A549 (cell line): ENCODE measurements around the gene CMTM1. TPM values are rescaled to one million over a fixed set of nuclear protein-coding genes. Genes with fewer than 3 reads are reported as not detected.

ENCODE experiments used
- ATAC-seq, 2 experiments: fragments of 200-7000 bp in 1 of 2; fragments of >200 bp in 1 of 2; cut with Nextera tagmentation in 1 of 2; cut with Tn5 transposase in 1 of 2; 3 replicates each; pipeline versions ENCODE4 v1.8.0 to v1.9.1; 2018 to 2020; ENCODE audit warnings: mild to moderate bottlenecking in 1 of 2, moderate library complexity in 1 of 2
- CTCF ChIA-PET: fragments of 300-600 bp; sonication (Branson Sonifier 250); formaldehyde crosslinking; extraction: SDS; loops from one replicate; lab custom pipeline; 2021; ENCODE audit warnings: antibody characterized with exemption, inconsistent platforms; lab: Yijun Ruan, JAX
- POLR2A ChIA-PET: fragments of 350-600 bp; formaldehyde crosslinking; extraction: SDS; loops from one replicate; lab custom pipeline; 2021; ENCODE audit warnings: antibody characterized with exemption, inconsistent platforms; lab: Yijun Ruan, JAX
- DNase-seq, 2 experiments: peaks; one replicate each; pipeline versions ENCODE4 v3.0.0 to v3.0.0-alpha.2; 2011 to 2016; ENCODE audit warnings: low read depth in 1 of 2, low spot score in 1 of 2
- FAIRE-seq: peaks from 2 replicates; lab custom pipeline; 2011; peaks lifted over from hg19 to GRCh38; lab: Jason Lieb, UNC
- H3K27ac ChIP-seq, 2 experiments: fragments of >200 bp; sonication (Bioruptor Twin); formaldehyde crosslinking; 3 replicates each; pipeline ENCODE4 v1.5.1; 2016 to 2017
- H3K4me1 ChIP-seq: fragments of >200 bp; sonication (Bioruptor Twin); formaldehyde crosslinking; 3 replicates; pipeline ENCODE4 v1.6.1; 2016
- H3K4me2 ChIP-seq: fragments of >200 bp; sonication (Bioruptor Twin); formaldehyde crosslinking; 3 replicates; pipeline ENCODE4 v1.6.1; 2016
- H3K4me3 ChIP-seq: fragments of >200 bp; sonication (Bioruptor Twin); formaldehyde crosslinking; 3 replicates; pipeline ENCODE4 v1.5.1; 2016
- H3K9me3 ChIP-seq: fragments of >200 bp; sonication (Bioruptor Twin); formaldehyde crosslinking; 3 replicates; pipeline ENCODE4 v1.6.1; 2016
- BHLHE40 ChIP-seq: IDR thresholded peaks from 2 replicates; pipeline ENCODE4 v1.6.1; 2012; ENCODE audit warnings: low read depth, low read length, inconsistent platforms
- CBX8 ChIP-seq: fragments of 200-600 bp; sonication (generic); IDR thresholded peaks from 2 replicates; pipeline ENCODE4 v1.6.1; 2016
- CHD4 ChIP-seq: fragments of 200-600 bp; sonication (generic); IDR thresholded peaks from 2 replicates; pipeline ENCODE4 v1.6.1; 2016; ENCODE audit warnings: antibody characterized with exemption, mild to moderate bottlenecking, borderline replicate concordance
- CTCF ChIP-seq: fragments of >200 bp; sonication (Bioruptor Twin); formaldehyde crosslinking; IDR thresholded peaks from 3 replicates; pipeline ENCODE4 v1.5.1; 2016
- E2F6 ChIP-seq: IDR thresholded peaks from 2 replicates; pipeline ENCODE4 v1.6.1; 2012; ENCODE audit warnings: low read depth, borderline replicate concordance
- FOXS1 ChIP-seq: fragments of 250-450 bp; sonication (Bioruptor Pico); IDR thresholded peaks from 2 replicates; pipeline ENCODE4 v1.5.0; 2020; ENCODE audit warnings: mild to moderate bottlenecking, moderate library complexity
- HEYL ChIP-seq: fragments of 250-450 bp; sonication (Bioruptor Pico); IDR thresholded peaks from 2 replicates; pipeline ENCODE4 v1.8.0; 2021; ENCODE audit warnings: mild to moderate bottlenecking, moderate library complexity
- HMGXB4 ChIP-seq: fragments of 250-450 bp; sonication (Bioruptor Pico); IDR thresholded peaks from 2 replicates; pipeline ENCODE4 v1.5.0; 2021; ENCODE audit warnings: mild to moderate bottlenecking, moderate library complexity, borderline replicate concordance
- HOXA7 ChIP-seq: fragments of 250-450 bp; sonication (Bioruptor Pico); IDR thresholded peaks from 2 replicates; pipeline ENCODE4 v1.5.0; 2020; ENCODE audit warnings: mild to moderate bottlenecking, moderate library complexity
- KDM1A ChIP-seq: fragments of 200-600 bp; sonication (generic); IDR thresholded peaks from 2 replicates; pipeline ENCODE4 v1.6.1; 2016; ENCODE audit warnings: low read depth, mild to moderate bottlenecking
- MAZ ChIP-seq: fragments of 150-350 bp; IDR thresholded peaks from 2 replicates; pipeline ENCODE4 v1.6.1; 2014; ENCODE audit warnings: antibody characterized with exemption, low read depth, low read length, borderline replicate concordance
- MYC ChIP-seq: IDR thresholded peaks from 2 replicates; pipeline ENCODE4 v1.6.1; 2012; ENCODE audit warnings: mild to moderate bottlenecking, inconsistent platforms, low read length, improper control_type of control experiment, borderline replicate concordance
- POLR2AphosphoS2 ChIP-seq: conservative IDR thresholded peaks from 2 replicates; pipeline ENCODE4 v1.6.1; 2012; ENCODE audit warnings: low read length, improper control_type of control experiment, inconsistent platforms
- REST ChIP-seq: fragments of 200-600 bp; sonication (generic); IDR thresholded peaks from 2 replicates; pipeline ENCODE4 v1.6.1; 2016; ENCODE audit warnings: antibody characterized with exemption, mild to moderate bottlenecking, moderate library complexity
- RFX5 ChIP-seq: fragments of 450-650 bp; IDR thresholded peaks from 2 replicates; pipeline ENCODE4 v1.7.1; 2014; ENCODE audit warnings: antibody characterized with exemption, mild to moderate bottlenecking, moderate library complexity
- RNF2 ChIP-seq: fragments of 200-600 bp; sonication (generic); IDR thresholded peaks from 2 replicates; pipeline ENCODE4 v1.6.1; 2016; ENCODE audit warnings: low read depth, mild to moderate bottlenecking, antibody characterized with exemption, moderate library complexity, borderline replicate concordance
- TP53 ChIP-seq: fragments of 250-450 bp; sonication (Bioruptor Pico); IDR thresholded peaks from 2 replicates; pipeline ENCODE4 v1.5.0; 2021; ENCODE audit warnings: mild to moderate bottlenecking, moderate library complexity
- ZNF302 ChIP-seq: fragments of 250-450 bp; sonication (Bioruptor Pico); IDR thresholded peaks from 2 replicates; pipeline ENCODE4 v1.9.0; 2021; ENCODE audit warnings: inconsistent platforms, mild to moderate bottlenecking, moderate library complexity
- WGBS: methylation state at CpG from one replicate; pipeline ENCODE4 v1.1.6; 2017; ENCODE audit errors: missing lambda C conversion rate; 5-methylcytosine and 5-hydroxymethylcytosine counted together
- polyA plus RNA-seq, 4 experiments: library from polyadenylated mRNA; depleted of rRNA in 3 of 4; stranded (reverse); fragments of >200 nt; fragmentation: RNase III in 1 of 4; extraction: RNeasy Plus Mini Kit Qiagen cat#74134 plus additional on column Dnase treatment in 1 of 4; gene quantifications; 2 replicates in 3 of 4; 3 replicates in 1 of 4; pipeline ENCODE4 v1.2.3, GENCODE V29; 2011 to 2017

CMTM1 gene
- polyA plus RNA-seq, 2 of the 4 experiments (the other 2 are of a cell fraction), result 1.3 to 1.9 TPM

GRCh38 chr16:66621973-66622372, 55.7 kb downstream of the CMTM1 start:
- WGBS, result 91% methylated on average over 14 of the region's 14 CpGs
- no peak for DNase-seq
- CTCF ChIA-PET, result interaction anchor here (1.5 to 4.1 kb wide), 2 partner anchors 14 to 29 kb away, joined by 5 to 16 read pairs; no protein-coding TSS in a partner anchor

GRCh38 chr16:66622863-66623262, 56.6 kb downstream of the CMTM1 start:
- DNase-seq (no peak), ATAC-seq (no peak)
- POLR2A ChIA-PET, result no interaction called here
- Histone ChIP-seq H3K4me3 (no peak overlapping the region), H3K9me3 (no peaks in the 10 kb centered on the region)
- TF ChIP-seq CTCF (no peak), HOXA7 (no peak), TP53 (CRISPR knock-in tag) (no peak)
- TF ChIP-seq, all 56 proteins: peak for 0
- Histone ChIP-seq H3K4me1 (peaks cover 16% of the 10 kb centered on the region), H3K27ac (no peak overlapping the region), H3K4me2 (no peak overlapping the region)
- CTCF ChIA-PET, result interaction anchor here (1.1 to 4.1 kb wide), 4 partner anchors 12 to 28 kb away, joined by 3 to 16 read pairs (median 4); no protein-coding TSS in a partner anchor
- 69% methylated on average over 3 of the region's 3 CpGs for WGBS
- FAIRE-seq, result no peak

More at GRCh38 chr16:66621973-66622372, 55.7 kb downstream of the CMTM1 start:
- no peak for FAIRE-seq
- TF ChIP-seq REST (no peak), MAZ (no peak), HEYL (CRISPR knock-in tag) (no peak), FOXS1 (CRISPR knock-in tag) (no peak), E2F6 (no peak), RFX5 (no peak), CTCF (no peak), POLR2AphosphoS2 (no peak)
- TF ChIP-seq, all 56 proteins: peak for 0
- POLR2A ChIA-PET, result no interaction called here
- Histone ChIP-seq H3K4me2 (no peak overlapping the region), H3K27ac (no peak overlapping the region), H3K4me3 (no peak overlapping the region), H3K9me3 (no peaks in the 10 kb centered on the region), H3K4me1 (peaks cover 24% of the 10 kb centered on the region)
- ATAC-seq, result no peak

- DNase-seq, result no peak
- FAIRE-seq, result no peak
- Histone ChIP-seq H3K4me3 (no peak overlapping the region), H3K27ac (no peak overlapping the region), H3K9me3 (no peaks in the 10 kb centered on the region), H3K4me2 (no peak overlapping the region), H3K4me1 (peaks cover 7% of the 10 kb centered on the region)
- WGBS, result 86% methylated on average over 3 of the region's 3 CpGs
- POLR2A ChIA-PET, result no interaction called here
- no peak for ATAC-seq
- TF ChIP-seq E2F6, result no peak
- no peak for TF ChIP-seq HMGXB4
- no peak for TF ChIP-seq CHD4
- TF ChIP-seq ZNF302 (CRISPR knock-in tag), result no peak
- no peak for TF ChIP-seq BHLHE40
- no peak for TF ChIP-seq CBX8
- TF ChIP-seq MAZ, result no peak
- TF ChIP-seq KDM1A, result no peak
- no peak for TF ChIP-seq RNF2
- no peak for TF ChIP-seq MYC
- CTCF ChIA-PET, result interaction anchor here (1.1 to 4.1 kb wide), 6 partner anchors 13 to 244 kb away, joined by 3 to 16 read pairs (median 8); no protein-coding TSS in a partner anchor
Measured at GRCh38 chr16:66623755-66624154, 57.5 kb downstream of the CMTM1 start.
